ENCODE results near the gene AMD1. TPM values are rescaled to one million over a fixed set of nuclear protein-coding genes. Genes with fewer than 3 reads are reported as not detected.

AMD1 gene
- total RNA-seq, 1 donor = 99.1 TPM

GRCh38 chr6:110934381-110934898, 59.9 kb downstream of the AMD1 start:
- H3K4me3 ChIP-seq (ENCODE audit: low read depth, low read length) = no peak overlapping the region
- TF ChIP-seq CTCF (IDR thresholded peaks at IDR 0.05; ENCODE audit: insufficient read depth, low read length) = no peak
- DNase-seq (ENCODE audit: low read depth) = no peak

GRCh38 chr6:110935171-110935570, 60.6 kb downstream of the AMD1 start:
- H3K4me3 ChIP-seq (ENCODE audit: low read depth, low read length) = no peak overlapping the region
- no peak for TF ChIP-seq CTCF (IDR thresholded peaks at IDR 0.05; ENCODE audit: insufficient read depth, low read length)

GRCh38 chr6:110938171-110938570, 63.6 kb downstream of the AMD1 start:
- no peak for TF ChIP-seq CTCF (IDR thresholded peaks at IDR 0.05; ENCODE audit: insufficient read depth, low read length)
- H3K4me3 ChIP-seq (ENCODE audit: low read depth, low read length) = no peak overlapping the region
- DNase-seq (ENCODE audit: low read depth) = no peak

More at GRCh38 chr6:110935171-110935570, 60.6 kb downstream of the AMD1 start:
- no peak for DNase-seq (ENCODE audit: low read depth)

- no peak for DNase-seq (ENCODE audit: low read depth)
- TF ChIP-seq CTCF (IDR thresholded peaks at IDR 0.05; ENCODE audit: insufficient read depth, low read length) = no peak
- H3K4me3 ChIP-seq (ENCODE audit: low read depth, low read length) = no peak overlapping the region
Observed at GRCh38 chr6:110939429-110940200, 65.0 kb downstream of the AMD1 start.

- H3K4me3 ChIP-seq (ENCODE audit: low read depth, low read length) = no peak overlapping the region
- peak; percentile 74 for DNase-seq (ENCODE audit: low read depth)
- no peak for TF ChIP-seq CTCF (IDR thresholded peaks at IDR 0.05; ENCODE audit: insufficient read depth, low read length)
Observed at GRCh38 chr6:110944681-110945151, 70.1 kb downstream of the AMD1 start.

Small RNA genes lying within 50 kb of the gene (small RNA-seq; reads per million reads assigned to genes)
- not detected for gene RNU6-1115P
- 0.83 reads per million, percentile 22 among the genes with 10 or more reads in this experiment for gene SNORA40C

Other genes with a start within 250 kb of the AMD1 start
- 10.0 and 17.8 TPM in 2 replicates for gene CDK19, start 59.3 kb upstream of the AMD1 start, total RNA-seq (ENCODE audit: low replicate concordance)
- gene GTF3C6, start 83.9 kb downstream of the AMD1 start, total RNA-seq (ENCODE audit: low replicate concordance) = 37.0 and 77.0 TPM in 2 replicates
- gene RPF2, start 107.3 kb downstream of the AMD1 start, total RNA-seq (ENCODE audit: low replicate concordance) = 24.9 and 51.5 TPM in 2 replicates
- gene SLC16A10, start 212.7 kb downstream of the AMD1 start, total RNA-seq (ENCODE audit: low replicate concordance) = not detected in 2 replicates